GM18861 (cell line): ENCODE measurements around the gene LRTM1.

Experiments
- ATAC-seq: cut with Tn5 transposase; IDR thresholded peaks from one replicate; pipeline ENCODE4 v1.9.1; 2021; ENCODE audit not compliant: unreplicated experiment

The LRTM1 gene

GRCh38 chr3:54941690-54942362 is 14.0 kb upstream of the LRTM1 start:
- no peak for ATAC-seq

GRCh38 chr3:54940971-54941370 is 13.1 kb upstream of the LRTM1 start:
- ATAC-seq: no peak

- no peak for ATAC-seq
Observed at GRCh38 chr3:54939557-54940300, 11.9 kb upstream of the LRTM1 start.

- ATAC-seq: no peak
Observed at GRCh38 chr3:54936561-54936960, 8.7 kb upstream of the LRTM1 start.

GRCh38 chr3:54935869-54936268 is 8.0 kb upstream of the LRTM1 start:
- no peak for ATAC-seq

- no peak for ATAC-seq
Observed at GRCh38 chr3:54932606-54933005, 4.7 kb upstream of the LRTM1 start.

GRCh38 chr3:54931182-54931581 is 3.3 kb upstream of the LRTM1 start:
- no peak for ATAC-seq

- ATAC-seq: no peak
Observed at GRCh38 chr3:54918516-54918915, 9.3 kb downstream of the LRTM1 start.

GRCh38 chr3:54917862-54918261 is 10.0 kb downstream of the LRTM1 start:
- no peak for ATAC-seq

GRCh38 chr3:54917174-54917573 is 10.7 kb downstream of the LRTM1 start:
- no peak for ATAC-seq

- no peak for ATAC-seq
Observed at GRCh38 chr3:54916732-54917131, 11.1 kb downstream of the LRTM1 start.

GRCh38 chr3:54915976-54916375 is 11.9 kb downstream of the LRTM1 start:
- ATAC-seq: no peak

GRCh38 chr3:54915181-54915580 is 12.7 kb downstream of the LRTM1 start:
- ATAC-seq: no peak

GRCh38 chr3:54914180-54914579 is 13.7 kb downstream of the LRTM1 start:
- no peak for ATAC-seq

- ATAC-seq: no peak
Observed at GRCh38 chr3:54909191-54909590, 18.7 kb downstream of the LRTM1 start.

- no peak for ATAC-seq
Observed at GRCh38 chr3:54906763-54907162, 21.1 kb downstream of the LRTM1 start.

GRCh38 chr3:54905920-54906319 is 21.9 kb downstream of the LRTM1 start:
- ATAC-seq: no peak

- ATAC-seq: no peak
Observed at GRCh38 chr3:54905261-54905888, 22.5 kb downstream of the LRTM1 start.

GRCh38 chr3:54901906-54902685 is 25.8 kb downstream of the LRTM1 start:
- ATAC-seq: no peak

GRCh38 chr3:54900838-54901591 is 26.8 kb downstream of the LRTM1 start:
- ATAC-seq: no peak

GRCh38 chr3:54899273-54899672 is 28.6 kb downstream of the LRTM1 start:
- ATAC-seq: no peak
